HG03135 (cell line): ENCODE data around the gene ESPN.
"Not testable (repeated sequence)": the region's sequence is repeated elsewhere in the genome, so short reads cannot be mapped to it uniquely, and the experiment has no call there.

ENCODE experiments used
- ATAC-seq: cut with Tn5 transposase; IDR thresholded peaks from one replicate; pipeline ENCODE4 v1.9.1; 2021; ENCODE audit warnings: mild to moderate bottlenecking, moderate library complexity; ENCODE audit not compliant: unreplicated experiment

The ESPN gene

DNA sequence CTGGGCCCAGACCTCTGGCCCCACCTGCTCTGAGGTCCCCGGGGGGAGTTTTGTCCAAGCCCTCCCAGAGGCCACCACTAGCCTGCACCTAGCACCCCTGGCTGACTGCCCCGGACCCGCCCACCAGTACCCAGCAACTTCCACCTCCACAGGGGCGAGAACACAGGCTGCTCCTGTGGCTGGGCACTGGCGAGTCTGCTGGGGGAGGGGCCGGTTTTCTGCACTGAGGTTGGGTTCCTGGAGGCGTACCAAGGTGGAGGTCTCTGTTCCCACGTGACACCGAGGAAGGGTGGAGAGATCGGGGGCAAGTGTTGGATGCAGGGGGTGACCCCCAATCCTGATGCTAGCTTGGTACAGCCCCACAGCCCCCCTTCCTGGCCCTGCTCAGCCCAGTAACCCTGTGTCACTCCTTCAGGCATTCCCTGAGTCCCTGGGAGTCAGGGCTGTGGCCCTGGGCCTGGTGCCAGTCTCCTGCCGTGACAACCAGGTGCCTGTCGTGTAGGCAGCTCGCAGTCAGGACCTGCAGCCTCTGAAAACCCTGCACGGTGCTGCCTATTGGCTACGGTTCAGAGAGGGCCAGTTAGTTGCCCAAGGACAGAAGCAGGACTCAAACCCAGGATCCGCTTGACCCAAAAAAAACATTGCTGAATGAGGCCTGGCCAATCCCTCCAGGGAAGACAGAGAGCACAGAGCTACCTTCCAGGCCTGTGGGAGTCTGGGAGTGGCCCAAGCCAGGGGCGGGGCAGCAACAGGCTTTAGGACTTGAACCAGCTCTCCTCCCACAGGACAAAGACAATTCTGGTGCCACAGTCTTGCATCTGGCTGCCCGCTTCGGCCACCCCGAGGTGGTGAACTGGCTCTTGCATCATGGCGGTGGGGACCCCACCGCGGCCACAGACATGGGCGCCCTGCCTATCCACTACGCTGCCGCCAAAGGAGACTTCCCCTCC, 3.1 kb downstream of the ESPN start:
- no peak for ATAC-seq

DNA sequence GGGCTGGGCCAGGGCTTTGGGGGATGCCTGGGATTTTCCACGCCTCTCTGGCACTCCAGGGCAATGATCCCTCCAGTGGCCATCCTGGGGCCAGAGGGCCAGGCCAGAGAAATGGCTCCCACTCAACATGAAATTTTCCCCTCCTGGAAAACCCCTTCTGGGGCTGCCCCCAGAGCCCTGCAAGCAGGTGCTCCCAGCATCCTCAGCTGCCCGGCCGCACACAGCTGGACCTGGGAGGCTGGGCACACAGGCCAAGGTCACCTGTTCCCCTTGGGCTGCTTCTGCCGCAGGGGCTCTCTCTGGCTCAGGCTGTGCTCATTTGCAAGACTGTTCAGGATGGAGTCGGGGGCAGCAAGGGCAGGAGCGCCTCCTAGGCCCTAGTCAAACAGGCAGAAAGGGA, 3.9 kb downstream of the ESPN start:
- ATAC-seq = not testable (repeated sequence)

DNA sequence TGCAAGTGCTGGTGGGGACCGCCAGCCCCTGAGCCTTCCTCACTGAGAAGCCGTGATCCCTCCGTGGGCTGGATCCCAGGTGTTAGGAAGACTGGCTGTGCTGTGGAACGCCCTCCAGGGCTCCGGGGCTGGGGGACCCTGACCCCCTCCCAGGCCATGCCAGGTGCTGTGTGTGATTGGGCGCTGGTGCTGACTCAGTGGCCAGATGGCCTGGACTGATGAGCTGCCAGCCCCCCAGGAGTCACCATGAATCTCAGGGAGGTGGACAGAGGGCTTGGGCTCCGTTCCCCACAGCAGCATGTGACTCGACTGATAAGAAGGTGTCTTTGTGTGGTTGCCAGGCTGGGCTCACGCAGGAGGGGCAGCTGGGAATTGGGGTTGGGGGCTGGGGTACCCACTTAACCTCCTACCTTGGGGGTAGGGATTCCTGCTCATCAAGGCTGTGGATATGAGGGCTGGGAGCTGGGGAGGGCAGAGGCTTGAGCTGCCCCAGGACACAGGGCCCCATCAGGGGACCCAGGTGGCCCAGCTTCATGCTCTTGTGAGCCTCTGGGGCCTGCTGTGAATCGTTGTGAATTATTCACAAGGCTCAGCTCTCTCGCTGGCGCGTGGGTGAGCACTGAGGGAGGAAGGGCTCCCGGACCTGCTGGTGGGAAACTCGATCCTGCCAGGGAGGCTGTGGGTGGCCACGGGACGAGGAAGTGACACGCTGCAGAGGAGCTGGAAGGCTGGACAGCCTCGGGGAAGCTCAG, 5.3 kb downstream of the ESPN start:
- ATAC-seq = not testable (repeated sequence)

DNA sequence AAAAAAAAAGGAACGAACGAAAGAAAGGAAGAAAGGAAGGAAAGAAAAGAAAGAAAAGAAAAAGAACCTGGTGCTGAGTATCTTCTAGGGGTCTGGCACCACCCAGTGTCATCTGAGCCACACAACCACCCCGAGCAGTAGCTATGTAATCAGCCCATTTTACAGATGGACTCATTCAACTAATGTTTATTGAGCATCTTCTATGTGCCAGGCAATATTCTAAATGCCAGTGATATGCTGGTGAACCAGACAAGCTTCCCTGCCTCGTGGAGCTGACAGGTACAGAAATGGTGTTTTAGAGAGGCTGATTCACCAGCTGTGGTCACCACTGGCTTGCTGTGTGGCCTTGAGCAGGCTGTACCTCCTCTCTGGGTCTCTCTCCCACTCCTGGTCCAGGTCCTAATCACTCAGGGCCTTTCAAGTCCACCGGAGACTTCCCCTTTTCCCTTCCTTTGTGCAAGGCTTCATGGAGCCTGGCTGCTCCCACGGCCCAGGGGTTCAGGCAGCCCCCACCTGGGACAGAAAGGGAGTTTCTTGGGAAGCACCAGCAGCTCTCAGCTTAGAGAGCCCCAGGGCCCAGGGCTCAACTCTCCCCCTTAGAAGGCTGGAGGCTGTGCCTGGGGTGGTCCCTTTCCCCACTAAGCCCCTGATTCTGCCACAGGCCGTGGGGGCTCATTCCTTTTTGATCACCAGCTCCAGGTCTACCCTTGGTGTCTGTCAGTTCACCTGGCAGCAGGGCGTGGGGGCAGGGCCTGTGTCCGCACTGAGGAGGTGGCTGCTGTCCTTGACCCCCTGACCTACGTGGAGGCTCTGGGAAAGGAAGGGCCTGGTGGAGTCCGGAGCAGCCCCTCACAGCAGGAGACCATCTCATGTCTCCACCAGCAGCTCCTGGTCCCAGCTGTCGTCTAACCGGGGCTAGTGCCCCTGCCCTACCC, 7.3 kb downstream of the ESPN start:
- ATAC-seq = not testable (repeated sequence)

DNA sequence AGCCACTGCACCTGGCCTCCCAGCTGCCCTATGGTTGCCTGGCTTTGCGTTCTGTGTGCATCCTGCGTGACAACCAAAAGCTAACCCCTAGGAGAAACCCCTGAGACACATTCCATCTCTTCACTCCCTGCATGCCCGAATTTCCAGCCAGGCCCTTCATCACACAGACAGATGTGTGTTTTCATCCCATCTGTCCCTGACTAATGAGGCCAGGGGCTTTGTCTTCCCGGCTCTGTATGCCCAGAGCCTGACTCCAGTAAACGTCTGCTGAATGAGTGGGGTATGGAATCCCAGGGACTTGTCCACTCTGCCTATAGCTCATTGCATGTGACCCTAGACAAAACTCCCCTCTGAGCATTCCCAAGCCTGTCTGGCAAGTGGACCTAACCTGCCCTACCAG, 9.6 kb downstream of the ESPN start:
- ATAC-seq = no peak

DNA sequence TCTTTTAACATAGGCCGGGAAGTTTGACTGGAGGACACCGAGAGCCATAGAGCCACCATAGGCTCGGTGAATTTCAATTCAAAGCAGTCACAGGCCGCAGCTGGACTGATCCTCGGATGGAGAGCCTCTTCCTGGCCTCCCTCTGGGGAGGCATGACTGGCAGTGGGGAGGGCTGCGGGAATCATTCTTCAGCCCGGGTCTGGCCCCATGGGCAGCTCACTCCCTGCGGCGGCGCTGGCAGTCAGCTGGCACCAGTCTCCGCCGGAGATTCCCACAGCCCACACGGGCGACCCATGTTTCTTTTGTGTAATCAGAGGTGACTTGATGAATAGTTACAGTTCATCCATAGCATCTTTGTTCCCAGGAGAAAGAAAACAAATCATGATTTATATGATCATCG, 10.6 kb downstream of the ESPN start:
- no peak for ATAC-seq

DNA sequence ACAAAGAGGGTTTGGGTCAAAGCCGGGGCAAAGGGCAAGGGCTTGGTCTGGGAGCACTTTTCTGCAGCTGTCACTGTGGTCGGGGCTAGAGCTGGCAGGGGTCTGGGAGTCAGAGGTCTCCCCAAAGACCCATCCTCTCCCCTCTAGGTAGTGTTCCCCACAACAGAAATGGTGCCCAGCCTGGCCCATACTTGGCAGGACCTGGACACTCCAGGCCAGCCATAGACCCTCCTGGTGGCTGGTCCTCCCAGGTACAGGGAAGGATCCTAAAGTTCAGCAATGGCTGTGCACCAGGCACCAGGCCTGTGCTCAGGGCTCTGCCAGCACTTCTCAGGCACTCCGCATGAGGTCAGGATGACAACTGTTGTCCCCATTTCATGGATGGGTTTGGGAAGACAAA, 11.0 kb downstream of the ESPN start:
- no peak for ATAC-seq

DNA sequence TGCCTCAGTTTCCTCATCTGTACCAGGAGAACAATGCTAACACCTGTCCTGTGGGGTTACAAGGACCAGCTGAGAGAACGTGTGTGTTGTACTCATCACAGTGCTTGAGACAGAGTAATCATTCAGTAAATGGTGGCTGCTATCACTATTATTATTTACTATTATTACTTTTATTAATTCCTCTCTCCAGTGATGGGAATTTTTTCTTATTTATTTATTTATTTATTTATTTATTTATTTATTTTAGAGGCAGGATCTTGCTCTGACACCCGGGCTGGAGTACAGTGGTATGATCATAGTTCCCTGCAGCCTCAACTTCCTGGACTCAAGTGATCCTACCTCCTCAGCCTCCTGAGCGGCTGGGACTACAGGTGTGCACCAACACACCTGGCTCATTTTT, 11.7 kb downstream of the ESPN start:
- not testable (repeated sequence) for ATAC-seq

DNA sequence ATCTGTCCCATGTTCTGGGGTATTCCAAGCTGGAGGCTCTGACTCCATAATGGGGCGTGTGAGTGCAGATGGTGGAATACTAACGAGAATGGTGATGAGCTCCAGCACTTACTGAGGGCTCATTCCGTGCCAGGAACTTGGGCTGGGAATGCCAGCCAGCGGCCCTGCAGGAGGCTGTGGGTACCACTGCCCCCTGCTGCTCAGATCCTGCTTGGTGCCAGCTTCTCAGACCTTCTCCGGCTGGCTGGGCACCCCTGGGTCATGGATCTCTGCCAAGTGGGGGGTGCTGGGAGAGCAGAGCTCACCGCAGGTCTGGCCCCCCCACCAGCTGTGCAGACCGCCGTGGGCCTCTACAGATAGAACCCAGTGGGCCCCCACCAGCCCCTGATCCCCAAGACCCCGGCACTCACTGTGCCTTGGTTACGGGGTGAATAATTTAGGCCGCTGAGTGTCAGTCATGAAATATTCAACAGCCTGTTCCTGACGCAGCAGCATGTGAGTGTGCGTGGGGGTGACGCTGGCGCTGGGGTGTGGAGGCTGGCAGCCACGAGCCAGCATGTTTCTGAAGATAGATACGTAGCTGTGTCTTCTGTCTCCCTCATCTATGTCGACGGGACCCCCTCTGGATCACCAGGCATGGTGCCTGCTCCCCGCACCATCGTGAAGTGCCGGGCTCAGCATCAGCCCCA, 12.6 kb downstream of the ESPN start:
- not testable (repeated sequence) for ATAC-seq

DNA sequence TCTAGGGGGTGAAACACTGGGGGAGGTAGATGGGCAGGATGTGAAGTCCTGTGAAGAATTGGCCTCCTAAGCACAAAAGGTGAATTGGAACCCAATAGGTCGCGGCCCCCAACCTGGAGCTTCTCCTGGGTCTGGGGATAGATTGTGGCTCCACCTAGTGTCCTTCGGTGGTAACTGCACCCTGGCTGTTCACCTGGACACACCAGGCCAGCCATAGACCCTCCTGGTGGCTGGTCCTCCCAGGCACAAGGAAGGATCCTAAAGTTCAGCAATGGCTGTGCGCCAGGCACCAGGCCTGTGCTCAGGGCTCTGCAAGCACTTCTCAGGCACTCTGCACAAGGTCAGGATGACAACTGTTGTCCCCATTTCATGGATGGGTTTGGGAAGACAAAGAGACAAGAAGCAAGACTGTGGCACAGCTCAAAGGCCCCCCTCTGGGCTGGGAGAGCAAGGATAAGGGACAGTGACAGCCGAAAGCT, 13.5 kb downstream of the ESPN start:
- peak; percentile 59 for ATAC-seq

DNA sequence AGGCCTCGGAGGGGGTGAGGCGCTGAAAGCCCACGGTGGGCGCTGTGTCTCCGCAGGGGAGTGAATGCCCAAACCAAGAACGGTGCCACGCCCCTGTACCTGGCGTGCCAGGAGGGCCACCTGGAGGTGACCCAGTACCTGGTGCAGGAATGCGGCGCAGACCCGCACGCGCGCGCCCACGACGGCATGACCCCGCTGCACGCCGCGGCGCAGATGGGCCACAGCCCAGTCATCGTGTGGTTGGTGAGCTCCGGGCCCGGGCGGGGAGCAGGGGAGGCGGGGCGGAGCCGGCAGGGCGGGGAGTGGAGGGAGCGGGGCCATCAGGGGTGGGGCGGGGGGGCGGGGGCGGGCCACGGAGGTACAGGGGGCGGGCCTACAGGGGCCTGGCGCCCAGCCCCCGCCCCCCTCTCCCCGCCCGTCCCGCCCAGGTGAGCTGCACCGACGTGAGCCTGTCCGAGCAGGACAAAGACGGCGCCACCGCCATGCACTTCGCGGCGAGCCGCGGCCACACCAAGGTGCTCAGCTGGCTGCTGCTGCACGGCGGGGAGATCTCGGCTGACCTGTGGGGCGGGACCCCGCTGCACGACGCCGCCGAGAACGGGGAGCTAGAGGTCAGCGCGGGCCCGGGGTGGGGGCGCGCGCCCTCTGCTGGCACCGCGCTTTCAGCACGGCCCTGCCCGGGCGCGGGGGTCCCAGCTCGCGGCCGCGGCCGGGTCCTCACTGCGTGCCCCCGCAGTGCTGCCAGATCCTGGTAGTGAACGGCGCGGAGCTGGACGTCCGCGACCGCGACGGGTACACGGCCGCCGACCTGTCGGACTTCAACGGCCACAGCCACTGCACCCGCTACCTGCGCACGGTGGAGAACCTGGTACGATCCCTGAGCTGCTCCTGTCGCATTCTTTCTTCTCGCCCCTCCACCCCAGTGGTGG, 15.9 kb downstream of the ESPN start:
- ATAC-seq = no peak

DNA sequence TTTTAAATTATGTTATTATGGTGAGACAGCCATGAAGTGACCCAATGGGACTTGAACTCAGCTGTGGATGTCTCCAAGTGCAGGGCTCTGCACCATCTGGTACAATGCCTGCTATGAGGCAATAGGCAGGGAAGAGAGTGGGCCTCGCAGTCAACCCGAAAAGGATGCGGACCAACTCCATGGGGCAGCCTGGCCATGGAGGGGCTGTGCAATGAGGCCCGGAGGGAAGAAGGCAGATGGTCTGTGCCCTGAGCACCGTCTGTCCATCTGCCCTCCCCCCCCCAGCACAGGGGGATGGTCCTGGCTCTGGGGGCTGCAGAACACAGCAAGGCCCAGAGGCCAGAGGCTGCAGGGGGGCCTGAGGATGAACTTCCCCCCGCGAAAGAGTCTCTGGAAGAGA, 17.0 kb downstream of the ESPN start:
- no peak for ATAC-seq

DNA sequence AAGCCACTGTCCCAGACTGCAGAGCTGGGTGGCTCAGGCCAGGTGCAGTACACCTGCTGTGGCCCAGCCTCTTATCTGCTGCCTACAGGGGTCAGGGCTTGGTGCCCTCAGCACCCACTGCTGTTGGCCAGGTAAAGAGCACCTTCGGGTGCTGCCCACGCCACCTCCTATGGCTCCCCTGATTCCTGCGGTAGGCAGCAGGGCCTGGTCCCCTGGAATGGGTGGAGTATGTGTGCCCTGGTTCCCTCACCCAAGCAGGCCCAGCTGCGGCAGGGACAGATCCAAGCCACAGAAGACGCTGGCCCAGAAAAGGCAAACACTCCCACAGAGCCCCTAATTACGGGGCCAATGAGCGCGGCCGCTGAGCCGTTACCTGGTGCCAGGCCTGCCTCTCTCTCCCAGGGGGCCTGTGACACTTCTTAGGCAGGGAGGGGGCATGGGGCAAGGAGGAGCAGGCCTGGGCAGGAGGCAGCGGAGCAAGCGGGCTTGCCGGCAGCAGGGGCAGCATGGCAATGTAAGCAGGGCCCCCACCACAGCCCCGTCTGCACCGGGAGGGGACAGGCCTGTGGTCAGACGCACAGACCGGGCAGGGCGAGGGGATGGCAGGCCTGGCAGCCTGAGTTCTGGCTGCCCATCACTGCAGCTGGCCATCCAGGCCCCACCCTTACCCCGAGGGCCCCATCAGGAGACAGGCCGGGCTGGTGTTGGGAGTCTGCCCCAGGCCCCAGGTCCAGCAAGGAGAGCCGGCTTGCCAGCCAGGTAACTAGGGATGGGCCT, 19.0 kb downstream of the ESPN start:
- no peak for ATAC-seq

DNA sequence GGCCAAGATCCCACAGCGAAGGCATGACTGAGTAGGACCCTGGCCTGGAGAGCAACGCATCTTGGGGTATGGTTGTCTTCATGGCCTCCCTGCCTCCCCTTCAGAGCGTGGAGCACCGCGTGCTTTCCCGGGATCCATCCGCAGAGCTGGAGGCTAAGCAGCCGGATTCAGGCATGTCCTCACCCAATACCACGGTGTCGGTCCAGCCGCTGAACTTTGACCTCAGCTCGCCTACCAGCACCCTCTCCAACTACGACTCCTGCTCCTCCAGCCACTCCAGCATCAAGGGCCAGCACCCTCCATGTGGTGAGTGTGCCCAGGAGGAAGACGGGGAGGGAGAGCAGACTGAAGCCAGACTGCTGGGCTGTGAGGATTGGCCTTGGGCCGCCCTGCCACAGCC, 19.8 kb downstream of the ESPN start:
- no peak for ATAC-seq

DNA sequence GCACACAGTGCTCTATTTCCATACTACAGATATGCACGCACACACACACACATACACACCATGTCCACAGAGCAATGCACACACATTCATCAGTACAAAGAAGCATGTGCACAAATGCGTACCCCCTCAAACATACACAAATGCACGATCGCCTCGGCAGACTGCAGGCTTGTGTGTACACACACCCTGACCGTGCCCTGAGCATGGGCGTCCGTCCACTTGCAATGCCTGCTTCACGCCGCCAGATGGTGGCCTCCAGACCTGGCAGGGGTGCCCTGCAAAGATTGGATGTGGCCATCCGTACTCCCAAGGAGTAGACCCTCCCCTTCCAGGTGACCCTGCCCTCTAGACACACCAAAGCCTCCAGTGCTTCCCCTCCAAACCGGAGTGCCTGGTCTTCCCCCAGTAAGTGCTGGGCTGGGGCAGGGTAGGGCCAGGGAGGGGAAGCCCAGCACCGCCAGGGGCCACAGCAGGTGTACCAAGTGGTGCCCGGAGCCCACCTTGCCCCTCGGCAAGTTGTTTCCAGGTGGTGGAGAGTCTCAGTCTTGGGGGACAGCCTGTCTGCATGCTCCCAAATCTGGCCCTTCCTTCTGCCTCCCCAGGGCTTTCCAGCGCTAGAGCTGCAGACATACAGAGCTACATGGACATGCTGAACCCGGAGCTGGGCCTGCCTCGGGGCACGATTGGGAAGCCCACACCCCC, 20.6 kb downstream of the ESPN start:
- no peak for ATAC-seq

DNA sequence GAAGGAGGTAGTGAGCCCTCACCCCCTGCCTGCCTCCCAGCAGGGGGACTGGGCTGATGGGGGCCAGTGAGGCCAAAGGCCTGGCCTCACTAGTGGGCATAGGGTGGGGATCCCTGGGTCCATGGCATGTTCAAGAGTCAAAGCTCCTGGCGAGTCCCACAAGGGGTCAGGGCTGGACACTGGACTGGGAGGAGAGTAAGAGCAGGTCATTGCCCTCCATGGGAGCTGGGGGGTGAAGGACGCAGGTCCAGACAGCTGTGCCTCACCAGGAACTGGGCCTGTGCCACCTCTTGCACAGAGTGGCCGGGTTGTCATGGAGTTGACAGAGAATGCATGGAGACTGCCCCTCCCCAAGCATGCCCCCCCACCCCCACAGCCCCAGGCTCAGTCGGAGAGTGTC, 21.4 kb downstream of the ESPN start:
- ATAC-seq = not testable (repeated sequence)

DNA sequence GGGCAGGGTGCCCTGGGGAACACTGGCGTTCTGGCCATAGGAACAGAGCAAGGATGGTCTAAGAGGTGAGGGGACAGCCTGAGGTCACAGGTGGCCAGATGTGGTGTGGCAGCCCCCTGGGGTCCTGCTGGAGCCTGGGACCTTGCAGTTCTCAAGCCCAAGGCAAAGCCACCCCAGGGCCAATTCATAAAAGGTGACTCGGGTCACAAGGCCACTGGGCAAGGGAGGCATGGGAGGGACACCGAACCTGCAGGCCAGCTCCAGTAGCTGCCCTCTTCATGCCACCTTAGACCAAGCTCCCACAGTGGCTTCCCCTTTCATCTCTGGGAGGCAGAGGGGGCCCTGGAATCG, 22.1 kb downstream of the ESPN start:
- ATAC-seq = no peak
